GM18907 (cell line): ENCODE results near the gene VPS11.
"Not testable (repeated sequence)": the region's sequence is repeated elsewhere in the genome, so short reads cannot be mapped to it uniquely, and the experiment has no call there.

Experiments used
- ATAC-seq: cut with Tn5 transposase; IDR thresholded peaks from one replicate; pipeline ENCODE4 v1.9.1; 2021; ENCODE audit warnings: mild to moderate bottlenecking, moderate library complexity; ENCODE audit not compliant: unreplicated experiment

VPS11 gene

DNA sequence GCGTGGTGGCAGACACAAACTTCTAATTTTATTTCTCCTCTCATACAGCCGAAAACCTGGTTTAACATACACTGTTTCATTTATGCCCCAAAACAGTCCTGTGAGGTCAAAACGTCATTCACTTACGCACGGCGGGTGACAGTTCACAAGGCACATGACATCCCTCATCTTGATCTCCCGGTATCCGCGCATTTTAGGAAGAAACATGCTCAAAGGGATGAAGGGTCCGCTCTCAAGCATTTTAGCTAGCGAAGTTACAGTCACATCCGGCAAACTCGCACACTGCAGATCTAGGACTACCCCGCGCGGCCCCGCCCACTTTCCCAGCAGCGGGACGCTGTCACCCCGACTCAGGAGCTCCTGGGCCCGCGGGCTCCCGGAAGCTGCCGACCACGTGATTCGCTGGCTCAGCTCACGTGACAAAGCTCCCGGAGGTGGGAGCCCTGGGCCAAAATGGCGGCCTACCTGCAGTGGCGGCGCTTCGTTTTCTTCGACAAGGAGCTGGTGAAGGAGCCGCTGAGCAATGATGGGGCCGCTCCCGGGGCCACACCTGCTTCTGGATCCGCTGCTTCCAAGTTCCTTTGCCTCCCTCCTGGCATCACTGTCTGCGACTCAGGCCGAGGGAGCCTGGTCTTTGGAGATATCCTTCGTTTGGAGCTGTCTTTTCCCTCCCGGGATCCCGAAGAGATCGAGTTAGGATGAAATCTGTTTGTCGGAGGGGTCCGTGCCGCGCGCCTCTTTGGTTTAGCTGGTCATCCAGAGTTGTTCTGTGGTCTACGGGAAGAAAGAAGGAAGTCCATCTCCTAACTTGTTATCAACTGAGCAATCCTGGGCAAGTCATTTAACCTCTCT, at the start of gene VPS11:
TSS of gene VPS11 (plus strand) at position 448 of the 852 bp plus-strand sequence. CDS start at position 454, 6 bp downstream.
- ATAC-seq = peak; percentile 91

DNA sequence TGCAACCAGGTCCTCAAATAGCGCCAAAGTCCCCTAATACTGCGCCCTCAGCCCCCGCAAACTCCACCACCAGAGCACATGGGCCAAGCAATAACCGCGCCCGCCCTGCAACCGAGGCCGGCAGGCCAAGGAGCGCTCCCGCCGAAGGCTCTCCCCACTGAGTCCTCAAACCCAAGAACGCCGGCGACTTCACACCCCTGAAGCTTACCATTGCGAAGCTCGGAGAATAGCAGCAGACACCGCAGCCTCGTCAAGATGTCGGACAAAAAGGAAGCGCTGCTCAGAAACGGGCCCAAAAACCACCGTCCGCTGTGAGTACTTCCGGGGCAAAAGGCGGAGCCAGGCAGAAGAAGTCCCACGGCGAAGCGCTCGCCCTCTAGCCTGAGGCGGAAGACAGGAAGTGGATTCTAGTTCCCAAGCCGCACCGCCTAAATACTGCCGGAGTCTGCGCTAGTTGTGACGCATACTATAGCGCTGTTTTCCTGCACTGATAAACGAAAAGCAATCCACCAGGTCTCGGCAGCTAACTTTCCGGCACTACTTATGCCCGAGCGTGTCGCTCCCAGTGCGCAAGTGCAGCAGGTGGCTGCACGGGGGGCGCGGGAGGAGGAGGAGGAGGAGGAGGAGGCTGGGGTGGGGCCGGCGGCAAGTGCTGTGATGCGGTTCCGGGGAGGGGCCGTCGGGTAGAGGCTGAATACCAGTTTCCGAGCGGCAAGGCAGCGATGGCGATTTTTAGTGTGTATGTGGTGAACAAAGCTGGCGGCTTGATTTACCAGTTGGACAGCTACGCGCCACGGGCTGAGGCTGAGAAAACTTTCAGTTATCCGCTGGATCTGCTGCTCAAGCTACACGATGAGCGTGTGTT, 49.3 kb upstream of the VPS11 start, which contains the start of the genes RPS25 and TRAPPC4:
TSS of gene RPS25 (minus strand) at position 270 of the 865 bp plus-strand sequence. CDS start at position 211, 59 bp downstream.
TSS of gene TRAPPC4 (plus strand) at position 693 of the 865 bp plus-strand sequence. CDS start at position 723, 30 bp downstream.
- peak; percentile 82 for ATAC-seq

DNA sequence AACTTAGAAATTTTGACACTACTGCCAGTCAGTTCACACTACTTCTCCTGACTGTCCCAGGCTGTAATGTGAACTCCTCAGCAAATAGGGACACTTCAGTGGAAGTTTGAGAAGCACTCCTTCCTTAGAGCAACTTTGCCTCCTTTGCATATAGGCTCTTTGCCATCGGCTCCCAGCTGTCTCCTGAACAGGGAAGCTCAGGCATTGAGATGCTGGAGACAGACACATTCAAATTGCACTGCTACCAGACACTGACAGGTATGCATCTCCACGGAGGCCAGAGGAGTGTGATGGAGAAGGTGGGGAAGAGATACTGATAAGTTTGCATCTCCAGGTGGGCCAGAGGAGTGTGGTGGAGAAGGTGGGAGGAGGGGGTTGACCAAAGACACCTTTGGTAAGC, 47.6 kb upstream of the VPS11 start:
- no peak for ATAC-seq

DNA sequence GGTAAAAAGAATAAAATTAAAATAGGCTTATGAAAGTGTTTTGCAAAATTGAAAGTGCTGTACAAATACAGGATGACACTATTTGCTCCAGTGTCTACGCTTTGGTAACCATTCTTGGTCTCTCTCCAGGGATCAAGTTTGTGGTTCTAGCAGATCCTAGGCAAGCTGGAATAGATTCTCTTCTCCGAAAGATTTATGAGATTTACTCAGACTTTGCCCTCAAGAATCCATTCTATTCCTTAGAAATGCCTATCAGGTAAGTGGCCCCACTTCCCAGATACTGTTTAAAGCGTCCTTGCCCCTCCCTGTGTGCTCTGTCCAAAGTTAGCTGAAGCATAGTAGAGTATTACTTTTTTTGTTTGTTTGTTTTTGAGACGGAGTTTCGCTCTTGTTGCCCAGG, 46.0 kb upstream of the VPS11 start:
- ATAC-seq = no peak

DNA sequence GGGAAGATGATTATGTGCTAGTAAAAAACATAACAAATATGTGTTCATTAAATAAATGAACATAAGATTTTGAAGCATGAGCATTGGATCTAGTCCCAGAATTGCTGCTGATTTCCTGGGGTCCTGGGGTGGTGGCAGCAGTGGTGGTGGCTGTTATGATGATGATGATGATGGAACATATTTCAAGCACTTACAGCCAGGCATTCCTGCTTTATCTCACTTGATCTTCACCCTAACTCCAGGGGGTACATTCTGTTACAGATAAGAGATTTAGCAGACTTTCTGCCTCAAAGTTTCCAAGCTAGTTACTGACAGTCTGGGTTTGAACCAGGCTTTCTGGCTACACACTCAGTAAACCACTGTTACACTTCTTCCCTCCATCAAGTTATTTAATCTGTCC, 43.9 kb upstream of the VPS11 start:
- no peak for ATAC-seq

DNA sequence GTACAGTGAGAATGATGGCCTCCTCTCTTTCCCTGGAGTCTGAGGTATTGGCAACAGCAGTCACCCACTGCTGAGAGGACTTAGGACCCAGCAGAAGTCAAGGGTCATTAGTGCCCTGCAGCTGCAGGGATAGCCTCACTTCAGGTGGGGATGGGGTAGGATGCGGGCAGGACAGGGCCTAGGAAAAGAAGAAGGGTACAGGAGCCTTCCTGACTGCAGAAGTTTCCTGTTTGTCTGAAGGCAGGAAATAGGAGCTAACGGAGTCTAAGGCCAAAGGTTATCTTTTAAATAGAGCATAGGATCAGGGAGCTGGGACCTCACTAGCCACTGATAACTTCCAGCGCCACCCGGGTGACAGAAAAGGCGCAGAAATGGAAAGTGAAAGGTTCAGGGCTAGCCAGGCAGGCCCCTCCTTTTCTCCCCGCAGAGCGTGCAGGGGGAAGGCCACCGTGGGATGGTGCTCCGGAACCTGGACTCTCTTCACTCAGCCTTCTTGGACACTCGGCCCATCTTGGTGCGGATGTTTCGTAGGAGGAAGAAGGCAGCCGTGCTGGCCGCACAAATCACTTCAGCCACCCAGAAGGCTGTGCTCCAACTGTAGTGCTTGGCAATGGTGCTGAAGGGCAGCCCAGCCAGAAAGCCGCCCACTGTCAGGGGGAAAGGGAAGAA, 43.1 kb upstream of the VPS11 start:
- ATAC-seq = no peak

DNA sequence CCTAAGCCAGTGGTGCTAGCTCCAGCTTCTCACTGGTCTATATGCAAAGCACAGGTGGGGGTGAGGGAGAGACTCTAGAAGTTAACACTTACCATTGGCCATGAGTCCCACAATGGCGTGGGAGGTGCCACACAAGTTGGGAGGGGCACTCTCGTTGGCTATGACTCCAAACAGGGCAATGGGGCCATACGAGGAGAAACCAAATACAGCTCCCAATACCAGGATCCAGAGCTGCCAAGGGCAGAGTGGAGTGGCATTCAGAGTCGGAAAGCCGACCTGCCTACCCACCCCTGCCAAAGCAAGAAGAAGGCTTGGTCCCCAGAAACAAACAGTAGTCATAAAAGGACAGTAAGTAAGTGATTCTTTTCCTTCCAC, 42.5 kb upstream of the VPS11 start:
- no peak for ATAC-seq

DNA sequence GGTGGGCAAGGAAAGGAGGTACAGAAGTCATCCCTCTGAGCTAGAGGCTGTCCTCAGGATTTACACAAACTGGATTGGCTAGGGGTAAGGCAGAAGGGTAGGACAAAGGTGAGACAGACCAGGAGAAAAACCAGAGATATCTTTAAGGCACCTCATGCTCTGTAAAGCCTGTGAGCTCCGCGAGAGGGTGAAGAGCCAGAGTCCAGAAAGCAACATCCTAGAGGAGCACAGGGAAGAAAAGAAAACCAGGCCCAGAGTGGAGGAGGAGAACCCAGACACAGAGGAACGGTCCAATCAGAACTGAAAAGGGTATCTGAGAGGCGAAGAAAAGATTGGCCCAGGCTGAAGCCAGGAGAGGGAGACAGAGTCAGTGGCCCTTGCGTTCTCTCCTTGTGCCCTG, 42.1 kb upstream of the VPS11 start:
- no peak for ATAC-seq

DNA sequence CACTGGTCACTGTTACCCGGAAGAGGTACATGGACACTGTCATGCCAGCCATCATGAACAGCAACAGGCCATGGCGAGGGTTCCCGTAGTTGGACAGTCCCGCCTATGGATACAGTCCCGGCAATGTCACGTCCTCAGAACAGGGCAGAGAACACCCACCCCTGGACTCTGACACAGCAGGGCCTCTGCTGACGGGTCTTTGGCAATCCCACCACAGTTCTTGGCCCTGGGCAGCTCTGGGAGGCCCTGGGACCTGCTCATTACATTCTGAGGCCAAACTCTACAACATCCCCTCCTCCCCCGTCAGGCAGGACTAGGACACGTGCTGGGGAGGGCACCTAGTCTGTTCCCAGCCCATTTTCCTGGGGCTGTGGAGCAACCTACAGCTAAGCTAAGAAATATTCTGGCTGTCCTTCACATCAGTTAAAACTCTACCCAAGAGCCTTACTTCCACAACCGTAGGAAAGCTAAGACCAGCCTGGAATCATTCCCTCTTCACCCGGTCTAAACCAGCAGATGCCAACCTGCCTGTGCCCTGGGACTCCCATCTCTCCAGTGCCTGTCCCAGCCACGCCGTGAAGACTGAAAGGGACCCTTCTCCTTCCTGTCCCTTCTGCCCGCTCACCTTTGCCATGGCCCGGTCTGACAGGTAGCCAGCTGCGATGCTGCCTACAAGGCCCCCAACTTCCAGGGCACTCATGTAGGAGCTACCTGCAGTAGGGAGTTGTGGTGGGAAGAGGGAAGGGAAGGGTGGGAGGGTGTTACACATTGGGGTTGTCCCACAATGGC, 41.4 kb upstream of the VPS11 start:
- no peak for ATAC-seq

DNA sequence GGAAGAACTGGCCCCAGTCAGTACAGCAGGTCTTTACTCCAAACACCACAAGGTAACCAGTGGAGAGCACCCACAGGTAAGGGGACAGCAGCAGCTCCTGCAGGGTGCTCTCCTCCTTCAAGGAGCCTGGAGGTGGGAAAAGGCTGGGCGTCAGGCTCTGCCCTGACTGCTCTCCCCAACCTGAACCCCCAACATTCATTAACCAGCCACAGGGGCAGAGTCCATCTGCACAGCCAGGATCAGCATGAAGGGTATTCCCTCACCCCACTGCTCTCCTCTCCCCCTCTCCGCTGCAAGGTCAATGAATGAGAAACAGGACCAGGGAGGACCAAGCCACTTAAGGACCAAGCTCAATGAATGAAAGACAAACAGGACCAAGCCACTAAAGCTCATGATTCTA, 40.6 kb upstream of the VPS11 start:
- no peak for ATAC-seq

DNA sequence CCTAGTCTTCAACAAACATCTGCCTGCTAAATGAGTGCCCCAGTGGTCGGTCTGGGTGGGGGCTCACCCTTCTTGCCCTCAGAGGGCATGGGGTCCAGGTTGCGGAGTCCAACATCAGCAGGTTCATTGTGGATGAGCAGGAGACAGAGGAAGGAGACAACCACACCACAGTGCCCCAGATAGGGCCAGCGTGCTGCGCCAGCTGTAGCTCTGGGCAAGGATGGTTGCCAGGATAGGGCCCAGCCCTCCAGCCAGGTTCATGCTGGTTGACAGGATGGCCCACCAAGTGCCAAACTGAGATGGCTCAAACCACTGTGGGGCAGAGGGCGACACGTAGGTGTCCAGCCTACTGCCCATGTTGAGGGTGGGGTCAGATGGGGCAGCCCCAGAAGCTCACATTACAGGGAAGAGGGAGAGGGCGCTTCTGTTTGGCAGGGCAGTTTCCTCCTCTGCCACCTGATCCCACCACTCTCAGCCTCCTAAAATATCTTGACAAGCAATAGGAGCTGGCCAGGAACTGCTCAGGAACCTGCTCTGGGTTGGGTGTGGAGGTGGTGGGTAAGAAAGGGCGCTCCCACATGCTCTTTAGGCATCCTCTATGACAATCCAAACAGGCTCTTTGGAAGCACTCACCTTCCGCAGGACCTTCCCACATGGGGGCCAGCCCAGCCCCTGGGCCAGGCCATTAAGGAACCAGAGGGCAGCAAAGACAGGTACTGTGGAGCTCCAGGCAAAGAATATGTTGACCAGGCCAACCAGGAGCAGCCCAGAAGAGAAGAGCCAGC, 39.9 kb upstream of the VPS11 start:
- ATAC-seq = no peak

DNA sequence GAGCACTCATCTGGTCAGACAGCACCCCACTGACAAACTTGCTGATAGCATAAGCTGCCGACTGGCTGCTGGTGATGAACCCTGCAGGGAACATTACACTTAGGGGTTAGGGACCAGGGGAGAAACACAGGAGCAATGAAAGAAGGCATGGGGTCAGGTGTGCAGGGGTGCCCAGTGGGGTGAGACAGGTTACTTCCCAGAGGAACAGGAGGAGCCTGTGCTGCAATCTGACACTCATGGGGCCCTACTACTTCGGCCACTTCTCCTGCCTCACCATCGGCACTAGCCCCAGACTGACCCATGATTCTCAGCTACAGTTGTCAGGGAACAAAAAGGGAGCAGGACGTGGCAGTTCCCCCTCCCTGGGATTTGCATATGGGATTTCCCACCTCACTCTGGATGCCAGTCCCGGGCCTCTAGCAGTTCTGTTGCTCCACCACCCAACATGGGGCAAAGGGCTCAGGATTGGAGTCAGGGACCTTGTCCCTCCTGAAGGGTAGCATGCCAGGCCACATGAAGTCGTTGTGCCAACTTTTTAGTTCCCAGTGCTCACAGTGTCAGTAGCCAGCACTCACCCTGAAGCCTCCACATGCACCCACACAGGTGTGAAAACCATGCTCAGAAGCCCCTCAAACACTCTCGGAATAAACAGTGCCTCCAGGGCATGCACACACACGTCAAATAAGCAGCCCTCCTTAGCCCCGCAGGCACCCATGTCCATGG, 39.1 kb upstream of the VPS11 start:
- no peak for ATAC-seq

DNA sequence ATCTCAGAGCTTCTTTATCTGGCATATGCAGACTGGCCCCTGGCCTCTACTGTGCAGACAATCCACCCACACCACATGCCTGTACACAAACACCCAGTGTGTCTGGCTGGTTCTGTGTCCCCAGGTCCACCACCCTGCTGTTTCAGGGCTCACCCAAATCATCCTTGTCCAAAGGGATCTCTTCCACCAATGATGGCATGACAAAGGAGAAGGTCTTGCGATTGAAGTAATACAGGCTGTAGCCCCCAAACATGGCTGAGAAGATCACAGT, 38.6 kb upstream of the VPS11 start:
- ATAC-seq = no peak

DNA sequence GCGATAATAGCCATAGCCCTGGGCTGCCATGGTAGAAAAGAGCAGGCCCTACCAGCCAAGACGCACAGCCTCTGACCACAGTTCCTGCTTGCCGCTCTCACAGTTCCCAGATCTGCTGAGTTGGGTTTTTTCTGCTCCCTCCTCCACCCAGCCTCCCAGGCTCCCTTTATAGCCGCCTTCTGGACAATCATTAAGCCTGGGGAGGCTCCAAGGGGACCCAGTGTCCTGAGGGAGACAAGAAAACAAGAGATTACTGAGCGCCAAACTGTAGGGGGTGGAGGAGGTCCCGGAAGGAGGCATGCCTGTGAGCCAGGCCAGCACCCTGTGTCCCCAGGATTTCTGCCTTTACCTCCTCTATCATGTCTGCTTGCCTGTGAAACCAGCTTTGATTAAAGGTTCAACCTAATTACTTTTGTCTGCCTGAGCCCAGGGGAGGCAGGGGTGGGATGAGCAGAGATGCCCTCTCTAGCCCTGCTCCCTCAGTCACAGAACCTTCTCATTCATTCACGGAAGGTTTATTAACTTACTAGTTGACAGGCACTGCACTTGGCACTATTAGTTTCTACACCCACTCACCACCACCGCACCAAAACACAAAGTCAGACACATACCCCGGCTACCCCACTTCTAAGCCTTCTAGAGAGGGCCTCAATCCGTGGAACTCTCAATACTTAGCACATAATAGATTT, 38.1 kb upstream of the VPS11 start:
- ATAC-seq = peak; percentile 11

DNA sequence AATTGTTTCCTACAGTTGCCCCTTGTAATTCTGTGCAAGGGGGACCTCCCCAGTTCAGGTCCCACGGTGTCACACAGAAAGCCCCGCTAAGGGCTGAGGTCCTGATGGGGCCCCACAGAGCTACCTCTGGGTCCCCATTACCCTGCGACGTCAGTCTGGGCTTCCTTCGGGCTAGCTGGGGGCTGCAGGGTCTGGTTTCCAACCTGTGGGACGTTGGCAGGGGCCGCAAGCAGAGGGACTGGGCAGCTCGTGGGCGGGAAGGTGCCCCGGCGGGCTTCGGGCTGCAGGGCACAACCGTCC, 37.6 kb upstream of the VPS11 start:
- ATAC-seq = peak; percentile 17

DNA sequence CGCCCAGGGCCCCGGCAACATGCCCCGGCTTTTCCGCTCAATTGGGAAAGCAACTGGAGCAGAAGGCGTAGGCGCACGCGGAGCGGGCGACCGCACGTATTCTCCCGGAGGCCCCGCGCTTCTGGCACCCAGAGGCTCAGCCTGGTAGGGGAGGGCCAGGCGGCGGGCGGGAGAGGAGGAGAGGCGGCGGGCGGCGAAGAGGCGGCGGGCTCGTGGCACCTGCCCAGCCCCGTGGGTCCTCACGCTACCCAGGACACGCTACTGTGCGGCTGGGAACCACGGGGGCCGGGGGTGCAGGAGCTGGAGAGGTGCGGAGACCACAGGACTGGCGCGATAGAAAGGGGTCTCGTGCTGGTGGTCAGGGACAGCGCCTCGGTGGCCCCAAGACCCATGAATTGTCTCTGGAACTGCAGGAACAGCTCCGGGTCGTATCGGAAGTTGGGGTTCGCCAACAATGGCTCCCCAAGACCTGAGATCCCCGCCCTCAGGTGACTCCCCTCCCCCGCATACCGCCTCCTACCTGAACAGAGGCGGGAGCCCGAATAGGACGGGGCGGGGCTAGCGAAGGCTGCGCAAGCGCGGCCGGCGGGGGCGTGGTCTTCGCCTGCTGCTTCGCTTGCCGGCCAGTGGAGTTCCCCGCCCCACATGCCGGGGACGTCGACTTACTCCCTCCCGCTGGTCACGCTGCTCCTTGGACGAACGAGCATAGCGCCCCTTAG, 37.1 kb upstream of the VPS11 start, which contains the start of gene SLC37A4:
TSS of gene SLC37A4 (minus strand) at position 549 of the 719 bp plus-strand sequence.
- peak; percentile 88 for ATAC-seq

DNA sequence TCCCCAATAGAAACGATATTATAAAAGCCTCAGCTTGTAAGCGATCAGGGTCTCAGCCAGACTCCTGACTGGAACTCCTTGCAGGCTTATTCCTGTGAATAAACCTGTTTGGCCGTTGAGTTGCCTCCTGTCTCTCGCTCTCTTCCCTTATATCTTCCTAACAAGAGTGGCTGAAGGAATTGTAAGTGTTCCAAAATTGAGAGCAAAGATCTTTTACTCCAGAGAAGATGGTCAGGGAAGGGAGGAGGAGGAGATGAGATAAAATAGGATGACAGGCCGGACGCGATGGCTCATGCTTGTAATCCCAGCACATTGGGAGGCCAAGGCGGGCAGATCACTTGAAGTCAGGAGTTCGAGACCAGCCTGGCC, 35.7 kb upstream of the VPS11 start:
- no peak for ATAC-seq

DNA sequence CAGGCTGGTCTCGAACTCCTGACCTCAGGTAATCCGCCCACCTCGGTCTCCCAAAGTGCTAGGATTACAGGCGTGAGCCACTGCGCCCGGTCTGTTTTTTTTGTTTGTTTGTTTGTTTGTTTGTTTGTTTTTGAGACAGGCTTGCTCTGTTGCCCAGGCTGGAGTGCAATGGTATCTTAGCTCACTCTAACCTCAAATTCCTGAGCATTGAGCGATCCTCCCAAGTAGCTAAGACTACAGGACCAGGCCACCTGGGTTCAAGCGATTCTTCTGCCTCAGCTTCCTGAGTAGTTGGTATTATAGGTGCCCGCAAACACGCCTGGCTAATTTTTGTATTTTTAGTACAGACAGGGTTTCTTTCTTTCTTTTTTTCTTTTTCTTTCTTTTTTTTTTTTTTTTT, 34.2 kb upstream of the VPS11 start:
- ATAC-seq = not testable (repeated sequence)
